IMR-90 (cell line): Measurements from ENCODE around the gene PRKCB. TPM values are rescaled to one million over a fixed set of nuclear protein-coding genes. Genes with fewer than 3 reads are reported as not detected.

Source experiments
- ATAC-seq: fragments of 200-7000 bp; cut with Tn5 transposase; 2 replicates; pipeline ENCODE4 v1.9.1; 2020; ENCODE audit warnings: low read depth, mild to moderate bottlenecking, moderate library complexity
- BruUV-seq: library from RNA; stranded (reverse); fragments of 400-500 nt; replicated peaks from 2 replicates; lab custom pipeline; 2021; lab: Mats Ljungman, UMichigan
- CTCF ChIA-PET: fragments of 300-600 bp; formaldehyde crosslinking; extraction: SDS; loops from one replicate; lab custom pipeline; 2021; ENCODE audit warnings: antibody characterized with exemption; lab: Yijun Ruan, JAX
- POLR2A ChIA-PET: fragments of 300-600 bp; sonication (Branson Sonifier 250); formaldehyde crosslinking; loops from one replicate; lab custom pipeline; 2022; ENCODE audit warnings: antibody characterized with exemption; ENCODE audit not compliant: unreplicated experiment; lab: Charles Lee
- DNase-seq: peaks from one replicate; pipeline ENCODE4 v3.0.0; 2013
- H2AFZ ChIP-seq: replicated peaks from 2 replicates; pipeline ENCODE3; 2013; ENCODE audit warnings: low read length, mild to moderate bottlenecking; ENCODE audit not compliant: poor library complexity
- H2AK5ac ChIP-seq: 2 replicates; pipeline ENCODE4 v1.6.1; 2013; ENCODE audit warnings: low read depth, low read length, inconsistent platforms
- H2AK9ac ChIP-seq: replicated peaks from 2 replicates; pipeline ENCODE3; 2013; ENCODE audit warnings: mild to moderate bottlenecking, low read depth, low read length, moderate library complexity; ENCODE audit not compliant: poor library complexity
- H2BK120ac ChIP-seq: 2 replicates; pipeline ENCODE4 v1.6.1; 2013; ENCODE audit warnings: low read depth, low read length, inconsistent platforms
- H2BK15ac ChIP-seq: 3 replicates; pipeline ENCODE4 v1.6.1; 2013; ENCODE audit warnings: low read depth, low read length, inconsistent platforms
- H2BK20ac ChIP-seq: 2 replicates; pipeline ENCODE4 v1.6.1; 2013; ENCODE audit warnings: low read depth, mild to moderate bottlenecking, inconsistent platforms, low read length, moderate library complexity
- H2BK5ac ChIP-seq: 2 replicates; pipeline ENCODE4 v1.6.1; 2013; ENCODE audit warnings: mild to moderate bottlenecking, low read depth, low read length, inconsistent platforms; ENCODE audit not compliant: poor library complexity, severe bottlenecking
- H3K14ac ChIP-seq: replicated peaks from 2 replicates; pipeline ENCODE4 v1.6.1; 2013; ENCODE audit warnings: low read depth, low read length, inconsistent platforms
- H3K18ac ChIP-seq: 2 replicates; pipeline ENCODE4 v1.6.1; 2013; ENCODE audit warnings: low read depth, low read length, control low read depth
- H3K23ac ChIP-seq: 2 replicates; pipeline ENCODE4 v1.6.1; 2013; ENCODE audit warnings: low read depth, low read length, inconsistent platforms
- H3K27ac ChIP-seq: 2 replicates; pipeline ENCODE4 v1.5.1; 2013; ENCODE audit warnings: mild to moderate bottlenecking, control low read depth, low read length; ENCODE audit not compliant: insufficient read depth
- H3K27me3 ChIP-seq: 2 replicates; pipeline ENCODE4 v1.6.1; 2013; ENCODE audit warnings: low read length; ENCODE audit not compliant: control insufficient read depth, insufficient read depth
- H3K36me3 ChIP-seq: 2 replicates; pipeline ENCODE4 v1.6.1; 2013; ENCODE audit warnings: low read length, mixed read lengths; ENCODE audit not compliant: control insufficient read depth, insufficient read depth
- H3K4ac ChIP-seq: 2 replicates; pipeline ENCODE4 v1.6.1; 2013; ENCODE audit warnings: low read depth, low read length, inconsistent platforms
- H3K4me1 ChIP-seq: 2 replicates; pipeline ENCODE4 v1.6.1; 2013; ENCODE audit warnings: low read length, mixed read lengths; ENCODE audit not compliant: control insufficient read depth, insufficient read depth
- H3K4me2 ChIP-seq: 2 replicates; pipeline ENCODE4 v1.6.1; 2013; ENCODE audit warnings: low read depth, mild to moderate bottlenecking, control low read depth, low read length, moderate library complexity
- H3K4me3 ChIP-seq: 2 replicates; pipeline ENCODE4 v1.5.1; 2013; ENCODE audit warnings: low read depth, mild to moderate bottlenecking, control low read depth, low read length, moderate library complexity; ENCODE audit not compliant: insufficient read depth
- H3K56ac ChIP-seq: 2 replicates; pipeline ENCODE4 v1.6.1; 2013; ENCODE audit warnings: low read length, inconsistent platforms; ENCODE audit not compliant: insufficient read depth; ENCODE audit errors: extremely low read depth
- H3K79me1 ChIP-seq, 2 experiments: 2 replicates each; pipeline ENCODE4 v1.6.1; 2013; ENCODE audit warnings: low read length in 2 of 2, inconsistent platforms in 1 of 2, low read depth in 1 of 2
- H3K9ac ChIP-seq: 2 replicates; pipeline ENCODE4 v1.6.1; 2013; ENCODE audit warnings: low read depth, low read length, control low read depth
- H3K9me1 ChIP-seq: 2 replicates; pipeline ENCODE4 v1.6.1; 2013; ENCODE audit warnings: low read length, inconsistent platforms; ENCODE audit not compliant: insufficient read depth
- H3K9me3 ChIP-seq: 2 replicates; pipeline ENCODE4 v1.6.1; 2013; ENCODE audit warnings: low read length; ENCODE audit not compliant: control insufficient read depth, insufficient read depth
- H4K20me1 ChIP-seq: 2 replicates; pipeline ENCODE4 v1.6.1; 2013; ENCODE audit warnings: low read length, inconsistent platforms; ENCODE audit not compliant: insufficient read depth
- H4K5ac ChIP-seq: 2 replicates; pipeline ENCODE4 v1.6.1; 2013; ENCODE audit warnings: mild to moderate bottlenecking, low read depth, low read length, control low read depth
- H4K8ac ChIP-seq, 2 experiments: 2 replicates each; pipeline ENCODE4 v1.6.1; 2013; ENCODE audit warnings: low read depth in 2 of 2, low read length in 2 of 2, control low read depth in 1 of 2, inconsistent platforms in 1 of 2
- H4K91ac ChIP-seq: 2 replicates; pipeline ENCODE4 v1.6.1; 2013; ENCODE audit warnings: low read depth, low read length, inconsistent platforms; ENCODE audit not compliant: insufficient read depth
- BHLHE40 ChIP-seq: fragments of 150-350 bp; IDR thresholded peaks from 2 replicates; pipeline ENCODE4 v1.6.1; 2016; ENCODE audit warnings: mild to moderate bottlenecking, low read depth, low read length
- CEBPB ChIP-seq: IDR thresholded peaks from 2 replicates; pipeline ENCODE4 v1.6.1; 2012; ENCODE audit warnings: low read depth, low read length, improper control_type of control experiment
- CHD1 ChIP-seq: IDR thresholded peaks from 2 replicates; pipeline ENCODE4 v1.6.1; 2012; ENCODE audit warnings: low read depth, low read length, improper control_type of control experiment
- MAFK ChIP-seq: IDR thresholded peaks from 2 replicates; pipeline ENCODE4 v1.6.1; 2012; ENCODE audit warnings: low read depth, low read length, improper control_type of control experiment
- MAZ ChIP-seq: IDR thresholded peaks from 2 replicates; pipeline ENCODE4 v1.6.1; 2012; ENCODE audit warnings: low read depth, mild to moderate bottlenecking, low read length, improper control_type of control experiment, moderate library complexity, borderline replicate concordance
- MXI1 ChIP-seq: IDR thresholded peaks from 2 replicates; pipeline ENCODE4 v1.6.1; 2012; ENCODE audit warnings: low read depth, mild to moderate bottlenecking, low read length, moderate library complexity, borderline replicate concordance
- NFE2L2 ChIP-seq: fragments of 150-350 bp; IDR thresholded peaks from 2 replicates; pipeline ENCODE4 v1.6.1; 2016; ENCODE audit warnings: low read depth, mild to moderate bottlenecking, low read length
- POLR2A ChIP-seq: IDR thresholded peaks from 2 replicates; pipeline ENCODE4 v1.6.1; 2012; ENCODE audit warnings: mild to moderate bottlenecking, low read depth, low read length
- RAD21 ChIP-seq: IDR thresholded peaks from 2 replicates; pipeline ENCODE4 v1.6.1; 2012; ENCODE audit warnings: low read length, improper control_type of control experiment
- RCOR1 ChIP-seq: IDR thresholded peaks from 2 replicates; pipeline ENCODE4 v1.6.1; 2012; ENCODE audit warnings: mild to moderate bottlenecking, low read length, improper control_type of control experiment; ENCODE audit not compliant: insufficient replicate concordance
- RFX5 ChIP-seq: IDR thresholded peaks from 2 replicates; pipeline ENCODE4 v1.8.0; 2012; ENCODE audit warnings: low read depth, mild to moderate bottlenecking, low read length, moderate library complexity
- SMC3 ChIP-seq: fragments of 150-350 bp; IDR thresholded peaks from 2 replicates; pipeline ENCODE4 v1.6.1; 2016; ENCODE audit warnings: low read depth, mild to moderate bottlenecking, antibody characterized with exemption, low read length, moderate library complexity
- USF2 ChIP-seq: fragments of 150-350 bp; IDR thresholded peaks from 2 replicates; pipeline ENCODE4 v1.6.1; 2017; ENCODE audit warnings: mild to moderate bottlenecking, antibody characterized with exemption, low read length, low read depth
- WGBS, 2 experiments: methylation state at CpG; one replicate each; pipeline versions ENCODE4 v1.1.5 to v1.1.7; 2013; ENCODE audit warnings: missing lambda C conversion rate in 2 of 2; ENCODE audit not compliant: insufficient read length in 1 of 2; ENCODE audit errors: extremely low coverage in 2 of 2; 5-methylcytosine and 5-hydroxymethylcytosine counted together
- dilution Hi-C: fragments of 300-500 bp; cut with HindIII; formaldehyde crosslinking; loops from one replicate; pipeline ENCODE4 v1.14.3; 2018; ENCODE audit warnings: low sequenced_read_pairs; ENCODE audit not compliant: unreplicated experiment
- in situ Hi-C: fragments of 300-500 bp; cut with MboI; formaldehyde crosslinking; loops from 3 replicates; pipeline ENCODE4 v1.14.3; 2019; ENCODE audit warnings: low sequenced_read_pairs, inconsistent platforms, mixed read lengths
- intact Hi-C: fragments of 100-400 bp; cut with micrococcal nuclease; formaldehyde crosslinking; loops from 2 replicates; pipeline ENCODE4 v1.10.0; 2022
- polyA plus RNA-seq, 3 experiments: library from polyadenylated mRNA; depleted of rRNA; stranded (reverse); fragments of >200 nt; gene quantifications; 2 replicates each; pipeline ENCODE4 v1.2.3, GENCODE V29; 2012; ENCODE audit warnings: low replicate concordance in 1 of 3
- total RNA-seq: library from RNA; depleted of rRNA; stranded (reverse); fragments of >200 nt; gene quantifications from 2 replicates; pipeline ENCODE4 v1.2.3, GENCODE V29; 2012
- TF ChIP-seq, protein P1 (sequence below): fragments of 150-350 bp; IDR thresholded peaks from 2 replicates; pipeline ENCODE4 v1.6.1; 2016; ENCODE audit warnings: low read depth, mild to moderate bottlenecking, low read length, moderate library complexity, borderline replicate concordance
- TF ChIP-seq, protein P2 (sequence below): conservative IDR thresholded peaks from 2 replicates; pipeline ENCODE4 v1.5.1; 2012; ENCODE audit warnings: mild to moderate bottlenecking, low read depth, low read length, improper control_type of control experiment

The PRKCB gene
- total and polyA plus RNA-seq, 2 of the 4 experiments (the other 2 are of a cell fraction) = under 0.01 TPM; not detected in 1

GRCh38 chr16:23969468-23970297 is 133.9 kb downstream of the PRKCB start:
- no peak overlapping the region for H2BK5ac ChIP-seq
- H3K9me1 ChIP-seq = no peaks in the 10 kb centered on the region
- intact Hi-C loops (no loop called here), dilution Hi-C loops (no loop called here), in situ Hi-C loops (no loop called here)
- H2BK120ac ChIP-seq = no peak overlapping the region
- no peaks in the 10 kb centered on the region for H3K36me3 ChIP-seq
- no TSS peak for BruUV-seq
- CTCF ChIA-PET = no interaction called here
- H4K8ac ChIP-seq = no peak overlapping the region
- no peak overlapping the region for H2BK15ac ChIP-seq
- POLR2A ChIA-PET = no interaction called here
- no peak overlapping the region for H3K14ac ChIP-seq
- H3K79me1 ChIP-seq = no peaks in the 10 kb centered on the region
- TF ChIP-seq RAD21 (no peak), CEBPB (no peak), MAFK (no peak), NFE2L2 (no peak), CHD1 (no peak), MAZ (no peak), MXI1 (no peak), SMC3 (no peak), USF2 (no peak), RCOR1 (no peak), RFX5 (no peak), POLR2A (no peak), BHLHE40 (no peak)
- TF ChIP-seq, protein P1, sequence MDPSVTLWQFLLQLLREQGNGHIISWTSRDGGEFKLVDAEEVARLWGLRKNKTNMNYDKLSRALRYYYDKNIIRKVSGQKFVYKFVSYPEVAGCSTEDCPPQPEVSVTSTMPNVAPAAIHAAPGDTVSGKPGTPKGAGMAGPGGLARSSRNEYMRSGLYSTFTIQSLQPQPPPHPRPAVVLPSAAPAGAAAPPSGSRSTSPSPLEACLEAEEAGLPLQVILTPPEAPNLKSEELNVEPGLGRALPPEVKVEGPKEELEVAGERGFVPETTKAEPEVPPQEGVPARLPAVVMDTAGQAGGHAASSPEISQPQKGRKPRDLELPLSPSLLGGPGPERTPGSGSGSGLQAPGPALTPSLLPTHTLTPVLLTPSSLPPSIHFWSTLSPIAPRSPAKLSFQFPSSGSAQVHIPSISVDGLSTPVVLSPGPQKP = no peak
- TF ChIP-seq, protein P2, sequence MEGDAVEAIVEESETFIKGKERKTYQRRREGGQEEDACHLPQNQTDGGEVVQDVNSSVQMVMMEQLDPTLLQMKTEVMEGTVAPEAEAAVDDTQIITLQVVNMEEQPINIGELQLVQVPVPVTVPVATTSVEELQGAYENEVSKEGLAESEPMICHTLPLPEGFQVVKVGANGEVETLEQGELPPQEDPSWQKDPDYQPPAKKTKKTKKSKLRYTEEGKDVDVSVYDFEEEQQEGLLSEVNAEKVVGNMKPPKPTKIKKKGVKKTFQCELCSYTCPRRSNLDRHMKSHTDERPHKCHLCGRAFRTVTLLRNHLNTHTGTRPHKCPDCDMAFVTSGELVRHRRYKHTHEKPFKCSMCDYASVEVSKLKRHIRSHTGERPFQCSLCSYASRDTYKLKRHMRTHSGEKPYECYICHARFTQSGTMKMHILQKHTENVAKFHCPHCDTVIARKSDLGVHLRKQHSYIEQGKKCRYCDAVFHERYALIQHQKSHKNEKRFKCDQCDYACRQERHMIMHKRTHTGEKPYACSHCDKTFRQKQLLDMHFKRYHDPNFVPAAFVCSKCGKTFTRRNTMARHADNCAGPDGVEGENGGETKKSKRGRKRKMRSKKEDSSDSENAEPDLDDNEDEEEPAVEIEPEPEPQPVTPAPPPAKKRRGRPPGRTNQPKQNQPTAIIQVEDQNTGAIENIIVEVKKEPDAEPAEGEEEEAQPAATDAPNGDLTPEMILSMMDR = no peak
- DNase-seq (no peak), ATAC-seq (no peak)
- no peak overlapping the region for H3K56ac ChIP-seq
- H2AFZ ChIP-seq = no peak overlapping the region
- H2BK20ac ChIP-seq = no peak overlapping the region
- 0 out of 2 replicates have a peak, but pooled peaks cover 1% of the 10 kb centered on the region for H3K9me3 ChIP-seq
- no peaks in the 10 kb centered on the region for H3K27me3 ChIP-seq
- no peaks in the 10 kb centered on the region for H4K20me1 ChIP-seq
- H3K23ac ChIP-seq = no peak overlapping the region
- H4K5ac ChIP-seq = no peak overlapping the region
- H3K4me2 ChIP-seq = no peak overlapping the region
- H3K9ac ChIP-seq = no peak overlapping the region
- H3K27ac ChIP-seq = no peak overlapping the region
- H3K4me1 ChIP-seq = no peaks in the 10 kb centered on the region
- WGBS, 2 experiments = no CpG with 5 or more reads among the region's 6 CpGs
- H2AK9ac ChIP-seq = no peak overlapping the region
- H4K91ac ChIP-seq = no peak overlapping the region
- no peak overlapping the region for H3K4ac ChIP-seq
- no peak overlapping the region for H3K18ac ChIP-seq
- H3K4me3 ChIP-seq = no peak overlapping the region
- no peak overlapping the region for H2AK5ac ChIP-seq
